ENCODE results near the gene SLC34A2. TPM values are rescaled to one million over a fixed set of nuclear protein-coding genes. Genes with fewer than 3 reads are reported as not detected.

Gene SLC34A2
- polyA plus RNA-seq, 1 donor from 2014 or later: not detected

GRCh38 chr4:25676221-25676620, 20.6 kb downstream of the SLC34A2 start:
- no peaks in the 10 kb centered on the region for H3K79me2 ChIP-seq (replicated peaks; ENCODE audit: insufficient read depth, low read length)
- H3K9me2 ChIP-seq (ENCODE audit: insufficient read depth, low read length): no peaks in the 10 kb centered on the region
- no peak overlapping the region for H3K4me3 ChIP-seq (ENCODE audit: low read length)
- no peaks in the 10 kb centered on the region for H3F3A ChIP-seq (ENCODE audit: insufficient read depth, low read length, poor library complexity, severe bottlenecking)
- no peaks in the 10 kb centered on the region for H3K36me3 ChIP-seq (ENCODE audit: insufficient read depth, low read length)
- no peak overlapping the region for H3K27ac ChIP-seq (ENCODE audit: low read length)
- no peaks in the 10 kb centered on the region for H3K9me3 ChIP-seq (ENCODE audit: low read length)
- H3K9ac ChIP-seq (ENCODE audit: low read length): no peak overlapping the region
- H3K4me2 ChIP-seq (ENCODE audit: low read length): no peak overlapping the region
- no peak for TF ChIP-seq EP300 (conservative IDR thresholded peaks at IDR 0.05; ENCODE audit: poor library complexity, severe bottlenecking)
- TF ChIP-seq POLR2AphosphoS5 (IDR thresholded peaks at IDR 0.05): no peak
- TF ChIP-seq CTCF (IDR thresholded peaks at IDR 0.05; ENCODE audit: poor library complexity, severe bottlenecking): no peak
- no peak for TF ChIP-seq EZH2 (IDR thresholded peaks at IDR 0.05; ENCODE audit: borderline replicate concordance, insufficient read depth, low read length, poor library complexity, severe bottlenecking)
- TF ChIP-seq REST (IDR thresholded peaks at IDR 0.05; ENCODE audit: borderline replicate concordance): no peak
- no peak for TF ChIP-seq TAF1 (IDR thresholded peaks at IDR 0.05; ENCODE audit: low read depth)
- no peak for TF ChIP-seq MXI1 (conservative IDR thresholded peaks at IDR 0.05; ENCODE audit: poor library complexity, severe bottlenecking)
- TF ChIP-seq RAD21 (conservative IDR thresholded peaks at IDR 0.05): no peak
- no peak for TF ChIP-seq SMC3 (conservative IDR thresholded peaks at IDR 0.05; ENCODE audit: poor library complexity)
- H2AFZ ChIP-seq (ENCODE audit: low read depth, low read length): no peak overlapping the region
- H4K20me1 ChIP-seq (ENCODE audit: insufficient read depth): no peaks in the 10 kb centered on the region
- no peaks in the 10 kb centered on the region for H3K27me3 ChIP-seq (ENCODE audit: insufficient read depth, low read depth, low read length)

GRCh38 chr4:25677157-25677556, 21.5 kb downstream of the SLC34A2 start:
- no peaks in the 10 kb centered on the region for H3K9me2 ChIP-seq (ENCODE audit: insufficient read depth, low read length)
- no peak overlapping the region for H3K9ac ChIP-seq (ENCODE audit: low read length)
- no peaks in the 10 kb centered on the region for H3K27me3 ChIP-seq (ENCODE audit: insufficient read depth, low read depth, low read length)
- no peaks in the 10 kb centered on the region for H3F3A ChIP-seq (ENCODE audit: insufficient read depth, low read length, poor library complexity, severe bottlenecking)
- H3K4me2 ChIP-seq (ENCODE audit: low read length): no peak overlapping the region
- H3K9me3 ChIP-seq (ENCODE audit: low read length): no peaks in the 10 kb centered on the region
- H3K4me3 ChIP-seq (ENCODE audit: low read length): no peak overlapping the region
- H3K27ac ChIP-seq (ENCODE audit: low read length): no peak overlapping the region
- no peaks in the 10 kb centered on the region for H4K20me1 ChIP-seq (ENCODE audit: insufficient read depth)
- H3K79me2 ChIP-seq (replicated peaks; ENCODE audit: insufficient read depth, low read length): no peaks in the 10 kb centered on the region
- no peaks in the 10 kb centered on the region for H3K36me3 ChIP-seq (ENCODE audit: insufficient read depth, low read length)
- H2AFZ ChIP-seq (ENCODE audit: low read depth, low read length): no peak overlapping the region
- no peak for TF ChIP-seq SMC3 (conservative IDR thresholded peaks at IDR 0.05; ENCODE audit: poor library complexity)
- no peak for TF ChIP-seq EZH2 (IDR thresholded peaks at IDR 0.05; ENCODE audit: borderline replicate concordance, insufficient read depth, low read length, poor library complexity, severe bottlenecking)
- TF ChIP-seq RAD21 (conservative IDR thresholded peaks at IDR 0.05): no peak
- no peak for TF ChIP-seq EP300 (conservative IDR thresholded peaks at IDR 0.05; ENCODE audit: poor library complexity, severe bottlenecking)
